HepG2 (cell line): ENCODE measurements around the gene KARS1. TPM values are rescaled to one million over a fixed set of nuclear protein-coding genes. Genes with fewer than 3 reads are reported as not detected.

ENCODE experiments used
- CCAR2 ChIP-seq: fragments of 200-400 bp; formaldehyde crosslinking; optimal IDR thresholded peaks from 2 replicates; pipeline ENCODE3; 2018; ENCODE audit warnings: low read depth, mild to moderate bottlenecking, low read length, moderate library complexity
- FOXK2 ChIP-seq: fragments of 450-650 bp; IDR thresholded peaks from 2 replicates; pipeline ENCODE4 v1.6.1; 2016
- POLR2A ChIP-seq, 2 experiments: IDR thresholded peaks; 2 replicates each; pipeline ENCODE4 v1.6.1; 2011; ENCODE audit warnings: low read depth in 2 of 2, low read length in 2 of 2, mild to moderate bottlenecking in 1 of 2, moderate library complexity in 1 of 2; ENCODE audit not compliant: insufficient read depth in 1 of 2
- RBM39 ChIP-seq: fragments of 200-400 bp; formaldehyde crosslinking; IDR thresholded peaks from one replicate; pipeline ENCODE4 v1.6.1; 2018; ENCODE audit warnings: antibody characterized with exemption, mild to moderate bottlenecking, low read depth, low read length; ENCODE audit not compliant: poor library complexity, severe bottlenecking
- SPEN ChIP-seq: sonication (generic); formaldehyde crosslinking; IDR thresholded peaks from 2 replicates; pipeline ENCODE4 v1.5.1; 2020; ENCODE audit warnings: low read depth, mild to moderate bottlenecking, missing genetic modification reagents
- SRY ChIP-seq: sonication (generic); formaldehyde crosslinking; IDR thresholded peaks from 2 replicates; pipeline ENCODE4 v1.8.0; 2022; ENCODE audit warnings: mild to moderate bottlenecking, missing genetic modification reagents
- TP53 ChIP-seq: sonication (generic); formaldehyde crosslinking; conservative IDR thresholded peaks from 2 replicates; pipeline ENCODE4 v1.4.0; 2020; ENCODE audit warnings: missing genetic modification reagents
- YEATS4 ChIP-seq: sonication (generic); formaldehyde crosslinking; IDR thresholded peaks from 2 replicates; pipeline ENCODE4 v1.4.0; 2020; ENCODE audit warnings: missing genetic modification reagents, borderline replicate concordance
- ZNF143 ChIP-seq: sonication (generic); formaldehyde crosslinking; IDR thresholded peaks from 2 replicates; pipeline ENCODE4 v1.4.0; 2020; ENCODE audit warnings: missing genetic modification reagents
- ZNF441 ChIP-seq: sonication (generic); formaldehyde crosslinking; IDR thresholded peaks from 2 replicates; pipeline ENCODE4 v1.7.0; 2021; ENCODE audit warnings: missing genetic modification reagents, borderline replicate concordance
- ZNF709 ChIP-seq: sonication (generic); formaldehyde crosslinking; IDR thresholded peaks from 2 replicates; pipeline ENCODE4 v1.5.0; 2020; ENCODE audit warnings: mild to moderate bottlenecking, missing genetic modification reagents
- ZNF724P ChIP-seq: sonication (generic); formaldehyde crosslinking; IDR thresholded peaks from 2 replicates; pipeline ENCODE4 v1.8.0; 2022; ENCODE audit warnings: missing genetic modification reagents, borderline replicate concordance
- ZNF878 ChIP-seq: sonication (generic); formaldehyde crosslinking; IDR thresholded peaks from 2 replicates; pipeline ENCODE4 v1.8.1; 2023; ENCODE audit warnings: mild to moderate bottlenecking, missing genetic modification reagents, moderate library complexity
- polyA plus RNA-seq, 8 experiments: library from polyadenylated mRNA; depleted of rRNA in 3 of 8; stranded (reverse) in 7 of 8; unstranded in 1 of 8; fragments of >200 nt; fragmentation: Illumina TruSeq in 4 of 8; extraction: Trizol in 4 of 8; gene quantifications; 2 replicates each; pipeline versions ENCODE4 v1.2.1 to v1.2.3, GENCODE V29; 2011 to 2016; ENCODE audit warnings: low read depth in 4 of 8, missing spikeins in 1 of 8, mixed read lengths in 1 of 8; ENCODE audit not compliant: insufficient read depth in 1 of 8
- total RNA-seq, 5 experiments: library from RNA; depleted of rRNA; stranded (reverse); fragments of >200 nt; fragmentation: Illumina TruSeq; extraction: Trizol; gene quantifications; 2 replicates each; pipeline ENCODE4 v1.2.3, GENCODE V29; 2016; ENCODE audit warnings: low read depth in 1 of 5
- TF ChIP-seq, protein P1 (sequence below): sonication (generic); formaldehyde crosslinking; IDR thresholded peaks from 2 replicates; pipeline ENCODE4 v1.4.0; 2020; ENCODE audit warnings: missing genetic modification reagents, borderline replicate concordance
- TF ChIP-seq, protein P2 (sequence below): sonication (generic); formaldehyde crosslinking; IDR thresholded peaks from 2 replicates; pipeline ENCODE4 v1.4.0; 2020; ENCODE audit warnings: mild to moderate bottlenecking, missing genetic modification reagents, borderline replicate concordance
- TF ChIP-seq, protein P3 (sequence below): sonication (generic); formaldehyde crosslinking; IDR thresholded peaks from 2 replicates; pipeline ENCODE4 v1.8.0; 2022; ENCODE audit warnings: mild to moderate bottlenecking, missing genetic modification reagents; ENCODE audit not compliant: insufficient replicate concordance
- TF ChIP-seq, protein P4 (sequence below): sonication (generic); formaldehyde crosslinking; IDR thresholded peaks from 2 replicates; pipeline ENCODE4 v1.8.0; 2022; ENCODE audit warnings: mild to moderate bottlenecking, missing genetic modification reagents

Gene KARS1
- total and polyA plus RNA-seq, 2 of the 13 experiments (the other 11 are each of a cell fraction or from before 2014, with no cell fraction given): 141 to 276 TPM

GRCh38 chr16:75647492-75648264 lies at the start of gene KARS1, which contains the start of gene TERF2IP (continued):
- TF ChIP-seq RBM39 (peak; percentile 83), ZNF724P (CRISPR knock-in tag) (0 out of 2 replicates have a peak, but pooled peaks have one; percentile 16), ZNF143 (peak; percentile 66), POLR2A (IDR thresholded peaks at IDR 0.05; ENCODE audit: insufficient read depth in 1 of 2, low read depth in 2 of 2, low read length in 2 of 2) (peak; percentile 97 to 98), FOXK2 (no peak), TP53 (no peak), SPEN (CRISPR knock-in tag) (peak; percentile 69; the same call in 1 of the 2 replicates), ZNF709 (CRISPR knock-in tag) (peak; percentile 50), ZNF441 (CRISPR knock-in tag) (peak; percentile 71), ZNF878 (CRISPR knock-in tag) (peak; percentile 85; the same call in 1 of the 2 replicates), YEATS4 (CRISPR knock-in tag) (peak; percentile 82), SRY (peak; percentile 78), CCAR2 (no peak)
- TF ChIP-seq, protein P1, sequence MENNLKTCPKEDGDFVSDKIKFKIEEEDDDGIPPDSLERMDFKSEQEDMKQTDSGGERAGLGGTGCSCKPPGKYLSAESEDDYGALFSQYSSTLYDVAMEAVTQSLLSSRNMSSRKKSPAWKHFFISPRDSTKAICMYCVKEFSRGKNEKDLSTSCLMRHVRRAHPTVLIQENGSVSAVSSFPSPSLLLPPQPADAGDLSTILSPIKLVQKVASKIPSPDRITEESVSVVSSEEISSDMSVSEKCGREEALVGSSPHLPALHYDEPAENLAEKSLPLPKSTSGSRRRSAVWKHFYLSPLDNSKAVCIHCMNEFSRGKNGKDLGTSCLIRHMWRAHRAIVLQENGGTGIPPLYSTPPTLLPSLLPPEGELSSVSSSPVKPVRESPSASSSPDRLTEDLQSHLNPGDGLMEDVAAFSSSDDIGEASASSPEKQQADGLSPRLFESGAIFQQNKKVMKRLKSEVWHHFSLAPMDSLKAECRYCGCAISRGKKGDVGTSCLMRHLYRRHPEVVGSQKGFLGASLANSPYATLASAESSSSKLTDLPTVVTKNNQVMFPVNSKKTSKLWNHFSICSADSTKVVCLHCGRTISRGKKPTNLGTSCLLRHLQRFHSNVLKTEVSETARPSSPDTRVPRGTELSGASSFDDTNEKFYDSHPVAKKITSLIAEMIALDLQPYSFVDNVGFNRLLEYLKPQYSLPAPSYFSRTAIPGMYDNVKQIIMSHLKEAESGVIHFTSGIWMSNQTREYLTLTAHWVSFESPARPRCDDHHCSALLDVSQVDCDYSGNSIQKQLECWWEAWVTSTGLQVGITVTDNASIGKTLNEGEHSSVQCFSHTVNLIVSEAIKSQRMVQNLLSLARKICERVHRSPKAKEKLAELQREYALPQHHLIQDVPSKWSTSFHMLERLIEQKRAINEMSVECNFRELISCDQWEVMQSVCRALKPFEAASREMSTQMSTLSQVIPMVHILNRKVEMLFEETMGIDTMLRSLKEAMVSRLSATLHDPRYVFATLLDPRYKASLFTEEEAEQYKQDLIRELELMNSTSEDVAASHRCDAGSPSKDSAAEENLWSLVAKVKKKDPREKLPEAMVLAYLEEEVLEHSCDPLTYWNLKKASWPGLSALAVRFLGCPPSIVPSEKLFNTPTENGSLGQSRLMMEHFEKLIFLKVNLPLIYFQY (CRISPR knock-in tag): peak; percentile 89
- TF ChIP-seq, protein P2, sequence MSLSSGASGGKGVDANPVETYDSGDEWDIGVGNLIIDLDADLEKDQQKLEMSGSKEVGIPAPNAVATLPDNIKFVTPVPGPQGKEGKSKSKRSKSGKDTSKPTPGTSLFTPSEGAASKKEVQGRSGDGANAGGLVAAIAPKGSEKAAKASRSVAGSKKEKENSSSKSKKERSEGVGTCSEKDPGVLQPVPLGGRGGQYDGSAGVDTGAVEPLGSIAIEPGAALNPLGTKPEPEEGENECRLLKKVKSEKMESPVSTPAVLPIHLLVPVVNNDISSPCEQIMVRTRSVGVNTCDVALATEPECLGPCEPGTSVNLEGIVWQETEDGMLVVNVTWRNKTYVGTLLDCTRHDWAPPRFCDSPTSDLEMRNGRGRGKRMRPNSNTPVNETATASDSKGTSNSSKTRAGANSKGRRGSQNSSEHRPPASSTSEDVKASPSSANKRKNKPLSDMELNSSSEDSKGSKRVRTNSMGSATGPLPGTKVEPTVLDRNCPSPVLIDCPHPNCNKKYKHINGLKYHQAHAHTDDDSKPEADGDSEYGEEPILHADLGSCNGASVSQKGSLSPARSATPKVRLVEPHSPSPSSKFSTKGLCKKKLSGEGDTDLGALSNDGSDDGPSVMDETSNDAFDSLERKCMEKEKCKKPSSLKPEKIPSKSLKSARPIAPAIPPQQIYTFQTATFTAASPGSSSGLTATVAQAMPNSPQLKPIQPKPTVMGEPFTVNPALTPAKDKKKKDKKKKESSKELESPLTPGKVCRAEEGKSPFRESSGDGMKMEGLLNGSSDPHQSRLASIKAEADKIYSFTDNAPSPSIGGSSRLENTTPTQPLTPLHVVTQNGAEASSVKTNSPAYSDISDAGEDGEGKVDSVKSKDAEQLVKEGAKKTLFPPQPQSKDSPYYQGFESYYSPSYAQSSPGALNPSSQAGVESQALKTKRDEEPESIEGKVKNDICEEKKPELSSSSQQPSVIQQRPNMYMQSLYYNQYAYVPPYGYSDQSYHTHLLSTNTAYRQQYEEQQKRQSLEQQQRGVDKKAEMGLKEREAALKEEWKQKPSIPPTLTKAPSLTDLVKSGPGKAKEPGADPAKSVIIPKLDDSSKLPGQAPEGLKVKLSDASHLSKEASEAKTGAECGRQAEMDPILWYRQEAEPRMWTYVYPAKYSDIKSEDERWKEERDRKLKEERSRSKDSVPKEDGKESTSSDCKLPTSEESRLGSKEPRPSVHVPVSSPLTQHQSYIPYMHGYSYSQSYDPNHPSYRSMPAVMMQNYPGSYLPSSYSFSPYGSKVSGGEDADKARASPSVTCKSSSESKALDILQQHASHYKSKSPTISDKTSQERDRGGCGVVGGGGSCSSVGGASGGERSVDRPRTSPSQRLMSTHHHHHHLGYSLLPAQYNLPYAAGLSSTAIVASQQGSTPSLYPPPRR: no peak
- TF ChIP-seq, protein P3, sequence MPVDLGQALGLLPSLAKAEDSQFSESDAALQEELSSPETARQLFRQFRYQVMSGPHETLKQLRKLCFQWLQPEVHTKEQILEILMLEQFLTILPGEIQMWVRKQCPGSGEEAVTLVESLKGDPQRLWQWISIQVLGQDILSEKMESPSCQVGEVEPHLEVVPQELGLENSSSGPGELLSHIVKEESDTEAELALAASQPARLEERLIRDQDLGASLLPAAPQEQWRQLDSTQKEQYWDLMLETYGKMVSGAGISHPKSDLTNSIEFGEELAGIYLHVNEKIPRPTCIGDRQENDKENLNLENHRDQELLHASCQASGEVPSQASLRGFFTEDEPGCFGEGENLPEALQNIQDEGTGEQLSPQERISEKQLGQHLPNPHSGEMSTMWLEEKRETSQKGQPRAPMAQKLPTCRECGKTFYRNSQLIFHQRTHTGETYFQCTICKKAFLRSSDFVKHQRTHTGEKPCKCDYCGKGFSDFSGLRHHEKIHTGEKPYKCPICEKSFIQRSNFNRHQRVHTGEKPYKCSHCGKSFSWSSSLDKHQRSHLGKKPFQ (CRISPR knock-in tag): peak; percentile 26
- TF ChIP-seq, protein P4, sequence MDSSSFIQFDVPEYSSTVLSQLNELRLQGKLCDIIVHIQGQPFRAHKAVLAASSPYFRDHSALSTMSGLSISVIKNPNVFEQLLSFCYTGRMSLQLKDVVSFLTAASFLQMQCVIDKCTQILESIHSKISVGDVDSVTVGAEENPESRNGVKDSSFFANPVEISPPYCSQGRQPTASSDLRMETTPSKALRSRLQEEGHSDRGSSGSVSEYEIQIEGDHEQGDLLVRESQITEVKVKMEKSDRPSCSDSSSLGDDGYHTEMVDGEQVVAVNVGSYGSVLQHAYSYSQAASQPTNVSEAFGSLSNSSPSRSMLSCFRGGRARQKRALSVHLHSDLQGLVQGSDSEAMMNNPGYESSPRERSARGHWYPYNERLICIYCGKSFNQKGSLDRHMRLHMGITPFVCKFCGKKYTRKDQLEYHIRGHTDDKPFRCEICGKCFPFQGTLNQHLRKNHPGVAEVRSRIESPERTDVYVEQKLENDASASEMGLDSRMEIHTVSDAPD (CRISPR knock-in tag): no peak
